ENCODE results near the gene LRP1B. TPM values are rescaled to one million over a fixed set of nuclear protein-coding genes. Genes with fewer than 3 reads are reported as not detected.

Gene LRP1B
- total and polyA plus RNA-seq, 4 donors, result 0.01 to 0.84 (median 0.17) TPM

DNA sequence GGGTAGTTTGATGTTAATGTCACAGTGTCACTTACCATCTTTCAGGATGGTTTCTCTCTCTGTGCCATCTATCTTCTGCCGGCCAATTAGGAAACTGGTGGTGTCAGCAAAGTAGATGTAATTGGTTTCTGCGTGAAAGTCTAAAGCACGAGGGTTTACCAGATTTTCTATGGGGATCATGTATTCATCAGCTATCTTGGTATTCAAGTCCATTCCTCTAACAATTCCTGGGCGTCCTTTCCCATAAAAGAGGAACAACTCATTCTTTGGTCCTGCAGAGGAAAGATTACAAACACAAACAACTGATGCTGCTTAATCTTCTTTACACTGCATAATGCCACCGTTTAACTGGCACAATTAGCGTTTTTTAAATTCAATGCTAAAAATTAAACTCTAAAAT lies 1081.9 kb downstream of the LRP1B start (continued):
- TF ChIP-seq, protein P1, sequence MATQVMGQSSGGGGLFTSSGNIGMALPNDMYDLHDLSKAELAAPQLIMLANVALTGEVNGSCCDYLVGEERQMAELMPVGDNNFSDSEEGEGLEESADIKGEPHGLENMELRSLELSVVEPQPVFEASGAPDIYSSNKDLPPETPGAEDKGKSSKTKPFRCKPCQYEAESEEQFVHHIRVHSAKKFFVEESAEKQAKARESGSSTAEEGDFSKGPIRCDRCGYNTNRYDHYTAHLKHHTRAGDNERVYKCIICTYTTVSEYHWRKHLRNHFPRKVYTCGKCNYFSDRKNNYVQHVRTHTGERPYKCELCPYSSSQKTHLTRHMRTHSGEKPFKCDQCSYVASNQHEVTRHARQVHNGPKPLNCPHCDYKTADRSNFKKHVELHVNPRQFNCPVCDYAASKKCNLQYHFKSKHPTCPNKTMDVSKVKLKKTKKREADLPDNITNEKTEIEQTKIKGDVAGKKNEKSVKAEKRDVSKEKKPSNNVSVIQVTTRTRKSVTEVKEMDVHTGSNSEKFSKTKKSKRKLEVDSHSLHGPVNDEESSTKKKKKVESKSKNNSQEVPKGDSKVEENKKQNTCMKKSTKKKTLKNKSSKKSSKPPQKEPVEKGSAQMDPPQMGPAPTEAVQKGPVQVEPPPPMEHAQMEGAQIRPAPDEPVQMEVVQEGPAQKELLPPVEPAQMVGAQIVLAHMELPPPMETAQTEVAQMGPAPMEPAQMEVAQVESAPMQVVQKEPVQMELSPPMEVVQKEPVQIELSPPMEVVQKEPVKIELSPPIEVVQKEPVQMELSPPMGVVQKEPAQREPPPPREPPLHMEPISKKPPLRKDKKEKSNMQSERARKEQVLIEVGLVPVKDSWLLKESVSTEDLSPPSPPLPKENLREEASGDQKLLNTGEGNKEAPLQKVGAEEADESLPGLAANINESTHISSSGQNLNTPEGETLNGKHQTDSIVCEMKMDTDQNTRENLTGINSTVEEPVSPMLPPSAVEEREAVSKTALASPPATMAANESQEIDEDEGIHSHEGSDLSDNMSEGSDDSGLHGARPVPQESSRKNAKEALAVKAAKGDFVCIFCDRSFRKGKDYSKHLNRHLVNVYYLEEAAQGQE (IDR thresholded peaks at IDR 0.05), result no peak

- H3K9me3 ChIP-seq (ENCODE audit: control insufficient read depth in 4 of 4, low read length in 3 of 4), result no peaks in the 10 kb centered on the region
- H3K4me1 ChIP-seq (ENCODE audit: control insufficient read depth in 4 of 4, insufficient read depth in 4 of 4, low read length in 3 of 4), result no peaks in the 10 kb centered on the region
- no peak overlapping the region for H3K4me3 ChIP-seq (ENCODE audit: low read depth in 1 of 3, low read length in 3 of 3)
- H3K36me3 ChIP-seq (ENCODE audit: control insufficient read depth in 4 of 4, insufficient read depth in 3 of 4, low read depth in 1 of 4, low read length in 3 of 4), result no peaks in the 10 kb centered on the region
- H3K27me3 ChIP-seq (ENCODE audit: control insufficient read depth in 4 of 4, insufficient read depth in 4 of 4, low read length in 3 of 4), result no peaks in the 10 kb centered on the region
- 77% methylated on average over 1 of the region's 1 CpG for WGBS
- TF ChIP-seq FOXA1 (IDR thresholded peaks at IDR 0.05) (no peak), HNF4G (IDR thresholded peaks at IDR 0.05) (no peak), SP1 (IDR thresholded peaks at IDR 0.05) (no peak), HNF4A (conservative IDR thresholded peaks at IDR 0.05) (no peak), RXRA (IDR thresholded peaks at IDR 0.05) (no peak), JUND (IDR thresholded peaks at IDR 0.05) (no peak), GABPA (IDR thresholded peaks at IDR 0.05 in 1 of 2, conservative IDR thresholded peaks at IDR 0.05 in 1 of 2) (no peak), RAD21 (IDR thresholded peaks at IDR 0.05) (no peak), YY1 (IDR thresholded peaks at IDR 0.05) (no peak), FOXA2 (IDR thresholded peaks at IDR 0.05) (no peak), ZBTB33 (IDR thresholded peaks at IDR 0.05) (no peak), EGR1 (IDR thresholded peaks at IDR 0.05; ENCODE audit: low read depth in 2 of 2) (no peak), TAF1 (conservative IDR thresholded peaks at IDR 0.05) (no peak), NR2F2 (IDR thresholded peaks at IDR 0.05) (no peak)
- TF ChIP-seq, protein P2, sequence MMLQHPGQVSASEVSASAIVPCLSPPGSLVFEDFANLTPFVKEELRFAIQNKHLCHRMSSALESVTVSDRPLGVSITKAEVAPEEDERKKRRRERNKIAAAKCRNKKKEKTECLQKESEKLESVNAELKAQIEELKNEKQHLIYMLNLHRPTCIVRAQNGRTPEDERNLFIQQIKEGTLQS (IDR thresholded peaks at IDR 0.05), result no peak
- TF ChIP-seq, protein P3, sequence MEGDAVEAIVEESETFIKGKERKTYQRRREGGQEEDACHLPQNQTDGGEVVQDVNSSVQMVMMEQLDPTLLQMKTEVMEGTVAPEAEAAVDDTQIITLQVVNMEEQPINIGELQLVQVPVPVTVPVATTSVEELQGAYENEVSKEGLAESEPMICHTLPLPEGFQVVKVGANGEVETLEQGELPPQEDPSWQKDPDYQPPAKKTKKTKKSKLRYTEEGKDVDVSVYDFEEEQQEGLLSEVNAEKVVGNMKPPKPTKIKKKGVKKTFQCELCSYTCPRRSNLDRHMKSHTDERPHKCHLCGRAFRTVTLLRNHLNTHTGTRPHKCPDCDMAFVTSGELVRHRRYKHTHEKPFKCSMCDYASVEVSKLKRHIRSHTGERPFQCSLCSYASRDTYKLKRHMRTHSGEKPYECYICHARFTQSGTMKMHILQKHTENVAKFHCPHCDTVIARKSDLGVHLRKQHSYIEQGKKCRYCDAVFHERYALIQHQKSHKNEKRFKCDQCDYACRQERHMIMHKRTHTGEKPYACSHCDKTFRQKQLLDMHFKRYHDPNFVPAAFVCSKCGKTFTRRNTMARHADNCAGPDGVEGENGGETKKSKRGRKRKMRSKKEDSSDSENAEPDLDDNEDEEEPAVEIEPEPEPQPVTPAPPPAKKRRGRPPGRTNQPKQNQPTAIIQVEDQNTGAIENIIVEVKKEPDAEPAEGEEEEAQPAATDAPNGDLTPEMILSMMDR (IDR thresholded peaks at IDR 0.05; ENCODE audit: low read depth, low read length, missing input control), result no peak
- TF ChIP-seq, protein P4, sequence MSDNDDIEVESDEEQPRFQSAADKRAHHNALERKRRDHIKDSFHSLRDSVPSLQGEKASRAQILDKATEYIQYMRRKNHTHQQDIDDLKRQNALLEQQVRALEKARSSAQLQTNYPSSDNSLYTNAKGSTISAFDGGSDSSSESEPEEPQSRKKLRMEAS (IDR thresholded peaks at IDR 0.05), result no peak
- TF ChIP-seq, protein P1 (IDR thresholded peaks at IDR 0.05), result no peak
- no peak overlapping the region for H3K9ac ChIP-seq (ENCODE audit: low read depth in 1 of 2, low read length in 2 of 2)
- H3K27ac ChIP-seq (ENCODE audit: low read depth in 1 of 2, low read length in 2 of 2), result no peak overlapping the region
- no peak for DNase-seq (ENCODE audit: low spot score)
Observed at GRCh38 chr2:141041281-141041680, 1089.5 kb downstream of the LRP1B start.
